Common myeloid progenitor, CD34-positive (primary cell): ENCODE measurements around the gene MCMBP.
A peak's percentile ranks its signal among the peaks of the same experiment; 100 is the strongest.
"Not testable (repeated sequence)": the region's sequence is repeated elsewhere in the genome, so short reads cannot be mapped to it uniquely, and the experiment has no call there.

Experiments used
- CTCF ChIA-PET: fragments of 350-600 bp; sonication (Branson Sonifier 250); formaldehyde crosslinking; loops from one replicate; lab custom pipeline; 2021; ENCODE audit warnings: antibody characterized with exemption; lab: Charles Lee
- POLR2A ChIA-PET: fragments of 350-600 bp; sonication (Branson Sonifier 250); formaldehyde crosslinking; loops from one replicate; lab custom pipeline; 2021; ENCODE audit warnings: antibody characterized with exemption; lab: Charles Lee
- DNase-seq, 3 donors: peaks; one replicate each; pipeline versions ENCODE4 v3.0.0 to v3.0.0-alpha.2; 2013
- H3K27ac ChIP-seq, 2 experiments: 1 replicate in 1 of 2; 2 replicates in 1 of 2; pipeline ENCODE4 v1.7.0; 2013; ENCODE audit warnings: inconsistent platforms in 2 of 2, low read length in 2 of 2, mild to moderate bottlenecking in 2 of 2, low read depth in 1 of 2, moderate library complexity in 1 of 2; ENCODE audit not compliant: severe bottlenecking in 2 of 2, insufficient read depth in 1 of 2, poor library complexity in 1 of 2
- H3K27me3 ChIP-seq, 5 experiments: replicated peaks in 2 of 5; 1 replicate in 3 of 5; 2 replicates in 2 of 5; pipeline versions ENCODE4 v1.6.1 to v1.7.0; 2013; ENCODE audit warnings: low read length in 4 of 5, mild to moderate bottlenecking in 2 of 5, moderate library complexity in 2 of 5, inconsistent platforms in 1 of 5; ENCODE audit not compliant: insufficient read depth in 5 of 5, control insufficient read depth in 4 of 5
- H3K36me3 ChIP-seq, 4 experiments: 1 replicate in 2 of 4; 2 replicates in 2 of 4; pipeline versions ENCODE4 v1.6.1 to v1.7.0; 2013; ENCODE audit warnings: low read length in 3 of 4, control low read depth in 1 of 4, mild to moderate bottlenecking in 1 of 4; ENCODE audit not compliant: control insufficient read depth in 4 of 4, insufficient read depth in 4 of 4
- H3K4me1 ChIP-seq, 4 experiments: 1 replicate in 3 of 4; 2 replicates in 1 of 4; pipeline versions ENCODE4 v1.6.1 to v1.7.1; 2013; ENCODE audit warnings: low read length in 3 of 4, mild to moderate bottlenecking in 3 of 4, control low read depth in 1 of 4, inconsistent platforms in 1 of 4, moderate library complexity in 1 of 4; ENCODE audit not compliant: control insufficient read depth in 4 of 4, insufficient read depth in 4 of 4; ENCODE audit errors: control extremely low read depth in 1 of 4
- H3K4me3 ChIP-seq, 7 experiments: 1 replicate in 4 of 7; 2 replicates in 3 of 7; pipeline versions ENCODE4 v1.5.1 to v1.7.0; 2013; ENCODE audit warnings: mild to moderate bottlenecking in 7 of 7, low read length in 6 of 7, moderate library complexity in 6 of 7, inconsistent platforms in 2 of 7, low read depth in 2 of 7, control low read depth in 1 of 7; ENCODE audit not compliant: insufficient read depth in 4 of 7, control insufficient read depth in 1 of 7; ENCODE audit errors: extremely low read depth in 1 of 7
- H3K9me3 ChIP-seq, 5 experiments: 1 replicate in 4 of 5; 2 replicates in 1 of 5; pipeline versions ENCODE4 v1.6.1 to v1.7.1; 2013; ENCODE audit warnings: low read length in 4 of 5, mild to moderate bottlenecking in 2 of 5, inconsistent platforms in 1 of 5, low read depth in 1 of 5, moderate library complexity in 1 of 5; ENCODE audit not compliant: control insufficient read depth in 4 of 5, insufficient read depth in 2 of 5; ENCODE audit errors: control extremely low read depth in 1 of 5
- WGBS: methylation state at CpG from one replicate; pipeline ENCODE4 v1.1.5; 2013; ENCODE audit not compliant: insufficient coverage; 5-methylcytosine and 5-hydroxymethylcytosine counted together

Gene MCMBP

GRCh38 chr10:119892188-119893065 is 19.8 kb upstream of the MCMBP start, which contains the start of gene SEC23IP:
Gene SEC23IP (plus strand): TSS chr10:119892730. CDS start chr10:119892783, 53 bp downstream.
- ChIA-PET CTCF (interaction anchor here (1.2 kb wide), 1 partner anchor 9 kb away, joined by 3 read pairs; no protein-coding TSS in a partner anchor), POLR2A (interaction anchor here (0.7 to 1.0 kb wide), 2 partner anchors 19 to 27 kb away, joined by 3 to 4 read pairs; no protein-coding TSS in a partner anchor)
- Histone ChIP-seq H3K4me3 (peak within 1 kb of the TSS; percentile 77 to 96 (median 92)), H3K4me1 (peaks cover 2 to 56% (median 32%) of the 10 kb centered on the region in 4 experiments), H3K9me3 (no peaks in the 10 kb centered on the region), H3K27ac (peak within 1 kb of the TSS; percentile 77 to 85), H3K27me3 (no peaks in the 10 kb centered on the region), H3K36me3 (peaks cover 0 to 7% (median 3%) of the 10 kb centered on the region in 4 experiments)
- peak; percentile 86 to 93 (median 92) for DNase-seq
- 0% methylated on average over 40 of the region's 61 CpGs for WGBS

DNA sequence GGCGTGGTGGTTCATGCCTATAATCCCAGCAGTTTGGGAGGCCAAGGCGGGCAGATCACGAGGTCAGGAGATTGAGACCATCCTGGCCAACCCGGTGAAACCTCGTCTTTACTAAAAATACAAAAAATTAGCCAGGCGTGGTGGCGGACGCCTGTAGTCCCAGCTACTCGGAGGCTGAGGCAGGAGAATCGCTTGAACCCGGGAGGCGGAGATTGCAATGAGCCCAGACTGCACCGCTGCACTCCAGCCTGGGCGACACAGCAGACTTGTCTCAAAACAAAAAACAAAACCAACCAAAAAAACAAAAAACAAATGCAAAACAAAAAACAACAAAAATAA is 19.2 kb upstream of the MCMBP start:
- H3K36me3 ChIP-seq, DNase-seq, H3K27me3 ChIP-seq, POLR2A ChIA-PET, H3K9me3 ChIP-seq: not testable (repeated sequence)
- Histone ChIP-seq H3K4me3 (peak overlapping the region in 6 of 7 experiments; percentile 83 to 96 (median 92)), H3K4me1 (peaks cover 2 to 54% (median 31%) of the 10 kb centered on the region in 4 experiments), H3K27ac (peak overlapping the region; percentile 77 to 85)
- 68% methylated on average over 10 of the region's 14 CpGs for WGBS
- CTCF ChIA-PET = interaction anchor here (1.2 kb wide), 2 partner anchors 10 to 27 kb away, joined by 3 read pairs; no protein-coding TSS in a partner anchor

DNA sequence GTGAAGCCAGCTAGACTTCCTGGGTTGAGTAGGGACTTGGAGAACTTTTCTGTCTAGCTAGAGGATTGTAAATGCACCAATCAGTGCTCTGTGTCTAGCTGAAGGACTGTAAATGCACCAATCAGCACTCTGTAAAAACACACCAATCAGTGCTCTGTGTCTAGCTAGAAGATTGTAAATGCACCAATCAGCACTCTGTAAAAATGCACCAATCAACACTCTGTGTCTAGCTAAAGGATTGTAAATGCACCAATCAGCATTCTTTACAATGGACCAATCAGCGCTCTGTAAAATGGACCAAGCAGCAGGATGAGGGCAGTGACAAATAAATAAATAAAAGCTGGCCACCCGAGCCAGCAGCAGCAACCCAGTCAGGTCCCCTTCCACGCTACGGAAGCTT is 17.7 kb upstream of the MCMBP start:
- H3K9me3 ChIP-seq, DNase-seq, H3K36me3 ChIP-seq, H3K4me3 ChIP-seq, POLR2A ChIA-PET, H3K27me3 ChIP-seq, H3K27ac ChIP-seq: not testable (repeated sequence)
- H3K4me1 ChIP-seq = peaks cover 2 to 39% (median 21%) of the 10 kb centered on the region in 4 experiments
- WGBS = 89% methylated on average over 4 of the region's 4 CpGs
- CTCF ChIA-PET = interaction anchor here (1.2 kb wide), 1 partner anchor 16 kb away, joined by 3 read pairs; no protein-coding TSS in a partner anchor

DNA sequence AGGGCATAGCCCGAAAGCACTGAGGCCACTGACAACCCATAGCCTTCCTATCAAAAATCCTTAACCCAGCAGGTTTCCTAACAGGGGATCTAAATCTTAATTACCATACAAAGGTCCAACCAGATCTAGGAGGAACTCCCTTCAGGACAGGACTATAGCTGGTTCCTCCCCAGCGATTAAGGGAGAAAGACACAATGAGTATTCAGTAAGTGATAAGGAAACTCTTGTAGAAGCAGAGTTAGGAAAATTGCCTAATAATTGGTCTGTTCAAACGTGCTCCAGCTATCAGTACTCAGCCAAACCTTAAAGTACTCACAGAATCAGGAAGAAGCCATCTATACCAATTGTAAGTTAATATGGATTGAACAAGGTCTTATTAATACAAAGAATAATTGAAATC is 16.6 kb upstream of the MCMBP start:
- H3K4me1 ChIP-seq = peaks cover 2 to 35% (median 20%) of the 10 kb centered on the region in 4 experiments
- H3K4me3 ChIP-seq, H3K9me3 ChIP-seq, H3K27me3 ChIP-seq, H3K27ac ChIP-seq, H3K36me3 ChIP-seq, POLR2A ChIA-PET, DNase-seq: not testable (repeated sequence)
- CTCF ChIA-PET = interaction anchor here (1.1 to 1.2 kb wide), 2 partner anchors 15 to 17 kb away, joined by 3 to 4 read pairs; partner anchors contain the start of gene MCMBP
- 83% methylated on average over 1 of the region's 3 CpGs for WGBS

- H3K27me3 ChIP-seq, H3K9me3 ChIP-seq, H3K36me3 ChIP-seq, H3K27ac ChIP-seq, POLR2A ChIA-PET, H3K4me3 ChIP-seq: not testable (repeated sequence)
- CTCF ChIA-PET = interaction anchor here (1.1 kb wide), 1 partner anchor 16 kb away, joined by 4 read pairs; the partner anchor contains the start of gene MCMBP
- peaks cover 2 to 30% (median 17%) of the 10 kb centered on the region in 4 experiments for H3K4me1 ChIP-seq
- 0% methylated on average over 2 of the region's 3 CpGs for WGBS
- DNase-seq = peak in 1 of 3 donors; percentile 27
Measured at GRCh38 chr10:119888715-119889114, 16.1 kb upstream of the MCMBP start.

DNA sequence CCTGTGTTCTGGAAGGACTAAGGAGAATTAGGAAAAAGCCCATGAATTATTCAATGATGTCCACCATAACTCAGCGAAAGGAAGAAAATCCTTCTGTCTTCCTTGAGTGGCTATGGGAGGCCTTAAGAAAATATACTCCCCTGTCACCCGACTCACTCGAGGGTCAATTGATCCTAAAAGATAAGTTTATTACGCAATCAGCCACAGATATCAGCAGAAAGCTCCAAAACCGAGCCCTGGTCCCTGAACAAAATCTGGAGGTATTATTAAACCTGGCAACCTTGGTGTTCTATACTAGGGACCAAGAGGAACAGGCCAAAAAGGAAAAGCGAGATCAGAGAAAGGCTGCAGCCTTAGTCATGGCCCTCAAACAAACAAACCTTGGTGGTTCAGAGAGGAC is 13.4 kb upstream of the MCMBP start:
- DNase-seq, H3K9me3 ChIP-seq, H3K36me3 ChIP-seq, H3K4me3 ChIP-seq, H3K27ac ChIP-seq, H3K27me3 ChIP-seq, POLR2A ChIA-PET: not testable (repeated sequence)
- CTCF ChIA-PET = interaction anchor here (1.2 kb wide), 1 partner anchor 13 kb away, joined by 3 read pairs; the partner anchor contains the start of gene MCMBP
- H3K4me1 ChIP-seq = peaks cover 0 to 14% (median 5%) of the 10 kb centered on the region in 4 experiments
- WGBS = 82% methylated on average over 4 of the region's 6 CpGs
